Measurements from ENCODE around the gene CD99L2. TPM values are rescaled to one million over a fixed set of nuclear protein-coding genes. Genes with fewer than 3 reads are reported as not detected.

The CD99L2 gene
- total and polyA plus RNA-seq, 2 of the 8 experiments (the other 6 are each of a cell fraction or from before 2014, with no cell fraction given) = 8.0 to 8.5 TPM

DNA sequence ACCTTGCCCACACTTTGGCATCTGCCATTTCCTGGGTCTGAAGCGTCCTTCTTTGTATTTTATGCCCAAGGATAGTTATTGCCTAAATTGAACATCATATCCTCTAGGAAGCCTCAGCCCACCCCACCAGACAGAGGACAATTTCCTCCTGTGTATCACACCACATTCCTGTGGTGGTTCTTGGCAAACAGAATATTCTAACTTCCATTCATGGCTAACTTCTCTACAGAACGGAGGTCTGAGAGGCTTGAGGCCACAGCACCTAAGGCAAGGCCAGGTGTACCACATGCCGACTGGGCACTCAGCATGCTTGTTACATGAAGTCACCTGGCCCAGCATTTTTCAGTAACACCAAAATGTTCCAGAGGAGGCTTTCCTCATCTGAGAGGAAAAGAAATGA lies 42.4 kb downstream of the CD99L2 start:
- H4K8ac ChIP-seq (ENCODE audit: extremely low read depth, insufficient read depth, low read length) = no peak overlapping the region
- no peak overlapping the region for H2BK120ac ChIP-seq (replicated peaks; ENCODE audit: low read depth, low read length)
- no peak overlapping the region for H2AFZ ChIP-seq (ENCODE audit: low read length)
- DNase-seq (ENCODE audit: low read depth in 1 of 2, low spot score in 2 of 2) = no peak
- TF ChIP-seq RAD21 (IDR thresholded peaks at IDR 0.05 in 1 of 2, conservative IDR thresholded peaks at IDR 0.05 in 1 of 2; ENCODE audit: low read depth in 2 of 2, low read length in 2 of 2) (no peak), POLR2A (IDR thresholded peaks at IDR 0.05; ENCODE audit: control extremely low read depth in 1 of 2, low read depth in 2 of 2, low read length in 2 of 2) (no peak), JUND (IDR thresholded peaks at IDR 0.05; ENCODE audit: low read length) (no peak), RBBP5 (IDR thresholded peaks at IDR 0.05; ENCODE audit: borderline replicate concordance, low read depth, low read length) (no peak)
- H3K4me2 ChIP-seq (ENCODE audit: insufficient read depth in 1 of 2, low read depth in 2 of 2, low read length in 2 of 2) = no peak overlapping the region
- WGBS, 2 experiments (ENCODE audit: extremely low coverage in 1 of 2, insufficient coverage in 1 of 2, insufficient read length in 1 of 2, insufficient replicate concordance in 2 of 2, low coverage in 1 of 2, low lambda C conversion rate in 2 of 2, missing lambda C conversion rate in 1 of 2) = 94% methylated on average over 3 of the region's 3 CpGs; no CpG with 5 or more reads in 1 of the 2 experiments
- H3K18ac ChIP-seq (ENCODE audit: extremely low read depth, low read length) = no peak overlapping the region
- no peaks in the 10 kb centered on the region for H4K20me1 ChIP-seq (replicated peaks in 1 of 2; ENCODE audit: control insufficient read depth in 1 of 2, insufficient read depth in 2 of 2, low read length in 2 of 2)
- no peak overlapping the region for H3K4ac ChIP-seq (replicated peaks; ENCODE audit: insufficient read length, low read depth, low read length)
- H3K79me2 ChIP-seq (ENCODE audit: control insufficient read depth in 1 of 2, insufficient read depth in 2 of 2, low read length in 2 of 2) = peaks cover 0 to 10% of the 10 kb centered on the region in 2 experiments; a peak in 2 of 4 replicates
- H2BK5ac ChIP-seq (ENCODE audit: low read depth, low read length) = no peak overlapping the region
- no peaks in the 10 kb centered on the region for H3K36me3 ChIP-seq (ENCODE audit: control insufficient read depth in 2 of 4, insufficient read depth in 4 of 4, low read length in 3 of 4)
- no peak overlapping the region for H3K9ac ChIP-seq (replicated peaks in 1 of 4; ENCODE audit: extremely low read depth in 1 of 4, low read depth in 3 of 4, low read length in 3 of 4)
- POLR2A ChIA-PET (ENCODE audit: partially characterized antibody) = no interaction called here
- H2BK12ac ChIP-seq (ENCODE audit: low read depth, low read length) = no peak overlapping the region
- no peak overlapping the region for H3K27ac ChIP-seq (ENCODE audit: low read depth, low read length)
- no peak overlapping the region for H2BK15ac ChIP-seq (ENCODE audit: low read length)
- no peak overlapping the region for H3K4me3 ChIP-seq (ENCODE audit: extremely low read depth in 1 of 4, insufficient read depth in 2 of 4, low read depth in 3 of 4, low read length in 4 of 4)
- no peaks in the 10 kb centered on the region for H3K27me3 ChIP-seq (replicated peaks in 1 of 4; ENCODE audit: control insufficient read depth in 3 of 4, extremely low read depth in 1 of 4, insufficient read depth in 3 of 4, low read length in 3 of 4)
- H3K79me1 ChIP-seq (ENCODE audit: low read depth, low read length) = no peaks in the 10 kb centered on the region
- no peak overlapping the region for H3K56ac ChIP-seq (replicated peaks; ENCODE audit: insufficient read length, low read depth, low read length)
- no peak overlapping the region for H3K14ac ChIP-seq (ENCODE audit: insufficient read length)
- no peaks in the 10 kb centered on the region for H3K9me3 ChIP-seq (ENCODE audit: insufficient read depth in 2 of 2, low read depth in 1 of 2, low read length in 1 of 2)
- H3K4me1 ChIP-seq (replicated peaks in 1 of 4; ENCODE audit: control insufficient read depth in 3 of 4, insufficient read depth in 4 of 4, low read length in 3 of 4) = peaks cover 0 to 3% (median 0%) of the 10 kb centered on the region in 4 experiments; a peak in 1 of 7 replicates
- H4K91ac ChIP-seq (replicated peaks; ENCODE audit: insufficient read length, low read length) = no peak overlapping the region
- H4K5ac ChIP-seq (ENCODE audit: insufficient read length, low read depth, low read length) = no peak overlapping the region
- no peak overlapping the region for H2AK5ac ChIP-seq (ENCODE audit: low read depth, low read length)
- FAIRE-seq = no peak
- CTCF ChIA-PET (ENCODE audit: partially characterized antibody) = no interaction called here
- no peaks in the 10 kb centered on the region for H3K23me2 ChIP-seq (ENCODE audit: low read depth, low read length)
- no peak overlapping the region for H2BK20ac ChIP-seq (ENCODE audit: low read length)
- H3K23ac ChIP-seq (ENCODE audit: insufficient read length) = no peak overlapping the region
